Adrenal gland (tissue), 5 donors: ENCODE data around the gene CD274.
"Not testable (repeated sequence)": the region's sequence is repeated elsewhere in the genome, so short reads cannot be mapped to it uniquely, and the experiment has no call there.

Source experiments
- POLR2A ChIP-seq, 2 donors: fragments of 450-650 bp; IDR thresholded peaks; one replicate each; pipeline ENCODE4 v1.6.1; 2017; ENCODE audit warnings: antibody characterized with exemption in 2 of 2, mild to moderate bottlenecking in 2 of 2, moderate library complexity in 1 of 2
- TF ChIP-seq, protein P1 (sequence below), 6 experiments: fragments of 450-650 bp in 4 of 6; fragments of 200-600 bp in 2 of 6; sonication (generic) in 1 of 6; IDR thresholded peaks; 1 replicate in 5 of 6; 2 replicates in 1 of 6; pipeline versions ENCODE4 v1.5.1 to v1.8.0; 2016 to 2021; ENCODE audit warnings: antibody characterized with exemption in 6 of 6, mild to moderate bottlenecking in 2 of 6, moderate library complexity in 1 of 6
- donor health status: DM: no; HTN: no; CAD: no.

DNA sequence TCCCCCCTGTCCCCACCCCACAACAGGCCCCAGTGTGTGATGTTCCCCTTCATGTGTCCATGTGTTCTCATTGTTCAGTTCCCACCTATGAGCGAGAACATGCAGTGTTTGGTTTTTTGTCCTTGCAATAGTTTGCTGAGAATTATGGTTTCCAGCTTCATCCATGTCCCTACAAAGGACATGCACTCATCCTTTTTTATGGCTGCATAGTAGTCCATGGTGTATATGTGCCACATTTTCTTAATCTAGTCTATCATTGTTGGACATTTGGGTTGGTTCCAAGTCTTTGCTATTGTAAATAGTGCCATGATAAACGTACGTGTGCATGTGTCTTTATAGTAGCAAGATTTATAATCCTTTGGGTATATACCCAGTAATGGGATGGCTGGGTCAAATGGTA lies 44.4 kb downstream of the CD274 start:
- TF ChIP-seq POLR2A (IDR thresholded peaks at IDR 0.05): not testable (repeated sequence)
- TF ChIP-seq, protein P1, sequence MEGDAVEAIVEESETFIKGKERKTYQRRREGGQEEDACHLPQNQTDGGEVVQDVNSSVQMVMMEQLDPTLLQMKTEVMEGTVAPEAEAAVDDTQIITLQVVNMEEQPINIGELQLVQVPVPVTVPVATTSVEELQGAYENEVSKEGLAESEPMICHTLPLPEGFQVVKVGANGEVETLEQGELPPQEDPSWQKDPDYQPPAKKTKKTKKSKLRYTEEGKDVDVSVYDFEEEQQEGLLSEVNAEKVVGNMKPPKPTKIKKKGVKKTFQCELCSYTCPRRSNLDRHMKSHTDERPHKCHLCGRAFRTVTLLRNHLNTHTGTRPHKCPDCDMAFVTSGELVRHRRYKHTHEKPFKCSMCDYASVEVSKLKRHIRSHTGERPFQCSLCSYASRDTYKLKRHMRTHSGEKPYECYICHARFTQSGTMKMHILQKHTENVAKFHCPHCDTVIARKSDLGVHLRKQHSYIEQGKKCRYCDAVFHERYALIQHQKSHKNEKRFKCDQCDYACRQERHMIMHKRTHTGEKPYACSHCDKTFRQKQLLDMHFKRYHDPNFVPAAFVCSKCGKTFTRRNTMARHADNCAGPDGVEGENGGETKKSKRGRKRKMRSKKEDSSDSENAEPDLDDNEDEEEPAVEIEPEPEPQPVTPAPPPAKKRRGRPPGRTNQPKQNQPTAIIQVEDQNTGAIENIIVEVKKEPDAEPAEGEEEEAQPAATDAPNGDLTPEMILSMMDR (IDR thresholded peaks at IDR 0.05): not testable (repeated sequence)
